Measurements from ENCODE around the gene CTCFL.

Gene CTCFL

DNA sequence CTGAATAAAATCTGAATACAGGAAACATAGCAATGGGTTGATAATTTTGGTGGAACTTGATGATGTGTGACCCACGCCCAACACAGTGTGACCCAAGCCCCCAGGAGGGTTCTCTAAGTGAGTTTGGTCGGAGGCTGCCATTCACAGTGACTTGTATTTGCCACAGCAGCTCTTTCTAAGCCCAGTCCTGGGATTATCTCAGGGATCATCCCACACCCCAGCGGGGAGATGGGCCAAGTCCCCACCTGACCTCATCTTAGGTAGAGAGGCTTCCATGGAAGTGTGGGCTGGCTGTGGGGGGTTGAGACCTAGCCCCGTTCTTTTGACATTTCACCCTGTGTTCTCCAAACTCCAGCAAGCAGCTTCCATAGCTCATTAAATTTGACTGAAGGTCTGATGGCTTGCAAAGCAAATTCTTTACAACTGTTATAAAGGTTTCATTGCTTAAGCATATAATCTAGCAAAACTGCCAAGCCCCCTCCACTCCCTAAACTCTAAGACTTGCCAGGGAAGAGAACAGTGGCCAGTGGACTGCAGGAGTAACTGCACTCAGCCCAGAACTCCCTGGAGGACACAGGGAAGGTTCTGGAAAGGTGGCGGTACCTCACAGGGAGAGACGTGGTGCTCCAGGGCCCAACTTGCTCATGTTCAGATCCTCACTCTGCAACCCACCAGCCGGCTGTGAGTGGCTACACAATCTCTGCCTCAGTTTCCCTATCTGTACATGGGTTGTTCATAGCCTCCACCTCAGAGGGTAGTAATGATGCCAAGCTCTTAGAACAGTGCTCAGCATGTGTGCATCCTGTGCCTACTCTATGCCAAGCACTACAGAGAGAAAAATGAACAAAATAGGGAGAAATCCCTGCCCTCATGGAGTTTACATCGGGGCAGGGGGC lies 35.0 kb upstream of the CTCFL start:
- DNase-seq (ENCODE audit: low read depth) = no peak
- H3K4me3 ChIP-seq (ENCODE audit: low read depth, low read length) = no peak overlapping the region
- TF ChIP-seq, protein P1, sequence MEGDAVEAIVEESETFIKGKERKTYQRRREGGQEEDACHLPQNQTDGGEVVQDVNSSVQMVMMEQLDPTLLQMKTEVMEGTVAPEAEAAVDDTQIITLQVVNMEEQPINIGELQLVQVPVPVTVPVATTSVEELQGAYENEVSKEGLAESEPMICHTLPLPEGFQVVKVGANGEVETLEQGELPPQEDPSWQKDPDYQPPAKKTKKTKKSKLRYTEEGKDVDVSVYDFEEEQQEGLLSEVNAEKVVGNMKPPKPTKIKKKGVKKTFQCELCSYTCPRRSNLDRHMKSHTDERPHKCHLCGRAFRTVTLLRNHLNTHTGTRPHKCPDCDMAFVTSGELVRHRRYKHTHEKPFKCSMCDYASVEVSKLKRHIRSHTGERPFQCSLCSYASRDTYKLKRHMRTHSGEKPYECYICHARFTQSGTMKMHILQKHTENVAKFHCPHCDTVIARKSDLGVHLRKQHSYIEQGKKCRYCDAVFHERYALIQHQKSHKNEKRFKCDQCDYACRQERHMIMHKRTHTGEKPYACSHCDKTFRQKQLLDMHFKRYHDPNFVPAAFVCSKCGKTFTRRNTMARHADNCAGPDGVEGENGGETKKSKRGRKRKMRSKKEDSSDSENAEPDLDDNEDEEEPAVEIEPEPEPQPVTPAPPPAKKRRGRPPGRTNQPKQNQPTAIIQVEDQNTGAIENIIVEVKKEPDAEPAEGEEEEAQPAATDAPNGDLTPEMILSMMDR (IDR thresholded peaks at IDR 0.05; ENCODE audit: low read depth, low read length, missing control alignments) = no peak

- DNase-seq (ENCODE audit: low read depth) = no peak
- no peak overlapping the region for H3K4me3 ChIP-seq (ENCODE audit: low read depth, low read length)
- TF ChIP-seq, protein P1 (IDR thresholded peaks at IDR 0.05; ENCODE audit: low read depth, low read length, missing control alignments) = no peak
These were observed 34.3 kb upstream of the CTCFL start for GRCh38 chr20:57559289-57559634.

GRCh38 chr20:57558614-57559288 lies 33.8 kb upstream of the CTCFL start:
- TF ChIP-seq, protein P1 (IDR thresholded peaks at IDR 0.05; ENCODE audit: low read depth, low read length, missing control alignments) = no peak
- H3K4me3 ChIP-seq (ENCODE audit: low read depth, low read length) = no peak overlapping the region
- no peak for DNase-seq (ENCODE audit: low read depth)

DNA sequence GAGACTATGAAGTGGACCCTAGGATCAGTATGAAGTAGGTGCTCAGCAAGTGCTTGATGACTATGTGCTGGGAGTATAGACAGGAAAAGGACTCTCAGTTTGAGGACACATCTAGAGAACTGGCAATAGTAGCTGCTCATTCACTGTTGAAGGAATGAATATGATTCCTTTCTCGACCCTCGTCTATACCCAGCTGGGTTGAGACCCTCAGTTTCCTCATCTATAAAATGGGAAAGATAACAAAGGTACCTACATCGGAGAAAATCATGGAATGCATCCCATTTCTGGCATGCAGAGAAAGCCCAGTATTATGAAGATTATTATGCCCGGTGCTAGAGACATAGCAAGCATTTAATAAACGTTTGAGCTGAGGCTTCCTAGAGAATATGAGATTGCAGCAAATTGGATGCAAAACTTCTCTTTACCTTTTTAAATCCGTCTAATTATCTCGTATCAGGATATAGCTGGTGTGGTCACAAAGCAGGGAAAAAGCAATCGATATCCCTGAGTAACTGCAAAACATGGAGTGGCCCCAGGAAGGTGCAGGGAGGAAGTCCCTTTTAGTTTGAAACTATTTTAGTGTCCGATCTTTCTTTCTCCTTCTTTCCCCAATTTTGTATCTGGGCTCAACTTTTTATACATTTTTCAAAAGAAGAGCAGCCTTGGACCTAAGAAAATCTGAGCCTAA lies 33.1 kb upstream of the CTCFL start:
- no peak for DNase-seq (ENCODE audit: low read depth)
- TF ChIP-seq, protein P1 (IDR thresholded peaks at IDR 0.05; ENCODE audit: low read depth, low read length, missing control alignments) = no peak

GRCh38 chr20:57556980-57557274 lies 32.0 kb upstream of the CTCFL start:
- no peak for DNase-seq (ENCODE audit: low read depth)
- no peak overlapping the region for H3K4me3 ChIP-seq (ENCODE audit: low read depth, low read length)
- TF ChIP-seq, protein P1 (IDR thresholded peaks at IDR 0.05; ENCODE audit: low read depth, low read length, missing control alignments) = no peak

More for the DNA sequence above, 33.1 kb upstream of the CTCFL start:
- H3K4me3 ChIP-seq (ENCODE audit: low read depth, low read length) = no peak overlapping the region

DNA sequence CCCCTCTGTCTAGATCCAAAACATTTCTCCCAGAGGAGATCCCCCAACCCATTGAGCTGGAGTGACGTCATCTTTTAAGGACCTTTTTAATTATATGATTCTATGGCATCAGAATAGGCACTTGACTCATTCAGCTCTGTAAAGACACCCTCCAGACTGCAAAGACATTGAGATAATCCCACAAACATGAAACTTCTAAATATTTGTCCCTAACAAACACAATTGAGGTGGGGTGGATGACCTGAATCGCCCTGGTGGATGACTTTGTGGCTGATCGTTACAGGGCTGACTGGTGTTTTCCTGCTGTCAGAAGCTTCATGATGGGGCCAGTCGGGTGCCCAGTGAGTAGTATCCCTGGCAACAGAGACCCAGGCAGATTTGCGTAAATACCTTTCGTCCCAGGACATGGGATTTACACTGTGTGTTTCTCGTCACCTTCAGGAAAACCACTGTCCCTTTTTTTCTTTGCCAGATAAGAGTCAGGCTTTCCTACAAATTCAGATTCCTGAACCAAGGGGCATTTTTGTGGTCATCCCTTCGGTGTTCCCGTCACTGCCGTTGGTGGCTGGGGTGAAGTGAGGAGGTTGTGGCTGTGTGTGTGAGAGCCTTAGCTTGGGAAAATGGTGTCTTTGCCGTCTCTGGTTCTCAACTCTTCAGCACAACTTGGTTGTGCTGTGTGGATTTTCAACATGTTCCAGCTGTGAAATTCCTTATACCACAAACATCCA lies 30.7 kb upstream of the CTCFL start:
- TF ChIP-seq, protein P1 (IDR thresholded peaks at IDR 0.05; ENCODE audit: low read depth, low read length, missing control alignments) = no peak
- no peak overlapping the region for H3K4me3 ChIP-seq (ENCODE audit: low read depth, low read length)
- no peak for DNase-seq (ENCODE audit: low read depth)

All from GM12864 (cell line).